IMR-90 (cell line): Measurements from ENCODE around the gene FBXL7. TPM values are rescaled to one million over a fixed set of nuclear protein-coding genes. Genes with fewer than 3 reads are reported as not detected.

Source experiments
- ATAC-seq: fragments of 200-7000 bp; cut with Tn5 transposase; 2 replicates; pipeline ENCODE4 v1.9.1; 2020; ENCODE audit warnings: low read depth, mild to moderate bottlenecking, moderate library complexity
- BruUV-seq: library from RNA; stranded (reverse); fragments of 400-500 nt; replicated peaks from 2 replicates; lab custom pipeline; 2021; lab: Mats Ljungman, UMichigan
- CTCF ChIA-PET: fragments of 300-600 bp; formaldehyde crosslinking; extraction: SDS; loops from one replicate; lab custom pipeline; 2021; ENCODE audit warnings: antibody characterized with exemption; lab: Yijun Ruan, JAX
- POLR2A ChIA-PET: fragments of 300-600 bp; sonication (Branson Sonifier 250); formaldehyde crosslinking; loops from one replicate; lab custom pipeline; 2022; ENCODE audit warnings: antibody characterized with exemption; ENCODE audit not compliant: unreplicated experiment; lab: Charles Lee
- DNase-seq: peaks from one replicate; pipeline ENCODE4 v3.0.0; 2013
- H2AFZ ChIP-seq: replicated peaks from 2 replicates; pipeline ENCODE3; 2013; ENCODE audit warnings: low read length, mild to moderate bottlenecking; ENCODE audit not compliant: poor library complexity
- H2AK5ac ChIP-seq: 2 replicates; pipeline ENCODE4 v1.6.1; 2013; ENCODE audit warnings: low read depth, low read length, inconsistent platforms
- H2AK9ac ChIP-seq: replicated peaks from 2 replicates; pipeline ENCODE3; 2013; ENCODE audit warnings: mild to moderate bottlenecking, low read depth, low read length, moderate library complexity; ENCODE audit not compliant: poor library complexity
- H2BK120ac ChIP-seq: 2 replicates; pipeline ENCODE4 v1.6.1; 2013; ENCODE audit warnings: low read depth, low read length, inconsistent platforms
- H2BK15ac ChIP-seq: 3 replicates; pipeline ENCODE4 v1.6.1; 2013; ENCODE audit warnings: low read depth, low read length, inconsistent platforms
- H2BK20ac ChIP-seq: 2 replicates; pipeline ENCODE4 v1.6.1; 2013; ENCODE audit warnings: low read depth, mild to moderate bottlenecking, inconsistent platforms, low read length, moderate library complexity
- H2BK5ac ChIP-seq: 2 replicates; pipeline ENCODE4 v1.6.1; 2013; ENCODE audit warnings: mild to moderate bottlenecking, low read depth, low read length, inconsistent platforms; ENCODE audit not compliant: poor library complexity, severe bottlenecking
- H3K14ac ChIP-seq: replicated peaks from 2 replicates; pipeline ENCODE4 v1.6.1; 2013; ENCODE audit warnings: low read depth, low read length, inconsistent platforms
- H3K18ac ChIP-seq: 2 replicates; pipeline ENCODE4 v1.6.1; 2013; ENCODE audit warnings: low read depth, low read length, control low read depth
- H3K23ac ChIP-seq: 2 replicates; pipeline ENCODE4 v1.6.1; 2013; ENCODE audit warnings: low read depth, low read length, inconsistent platforms
- H3K27ac ChIP-seq: 2 replicates; pipeline ENCODE4 v1.5.1; 2013; ENCODE audit warnings: mild to moderate bottlenecking, control low read depth, low read length; ENCODE audit not compliant: insufficient read depth
- H3K27me3 ChIP-seq: 2 replicates; pipeline ENCODE4 v1.6.1; 2013; ENCODE audit warnings: low read length; ENCODE audit not compliant: control insufficient read depth, insufficient read depth
- H3K36me3 ChIP-seq: 2 replicates; pipeline ENCODE4 v1.6.1; 2013; ENCODE audit warnings: low read length, mixed read lengths; ENCODE audit not compliant: control insufficient read depth, insufficient read depth
- H3K4ac ChIP-seq: 2 replicates; pipeline ENCODE4 v1.6.1; 2013; ENCODE audit warnings: low read depth, low read length, inconsistent platforms
- H3K4me1 ChIP-seq: 2 replicates; pipeline ENCODE4 v1.6.1; 2013; ENCODE audit warnings: low read length, mixed read lengths; ENCODE audit not compliant: control insufficient read depth, insufficient read depth
- H3K4me2 ChIP-seq: 2 replicates; pipeline ENCODE4 v1.6.1; 2013; ENCODE audit warnings: low read depth, mild to moderate bottlenecking, control low read depth, low read length, moderate library complexity
- H3K4me3 ChIP-seq: 2 replicates; pipeline ENCODE4 v1.5.1; 2013; ENCODE audit warnings: low read depth, mild to moderate bottlenecking, control low read depth, low read length, moderate library complexity; ENCODE audit not compliant: insufficient read depth
- H3K56ac ChIP-seq: 2 replicates; pipeline ENCODE4 v1.6.1; 2013; ENCODE audit warnings: low read length, inconsistent platforms; ENCODE audit not compliant: insufficient read depth; ENCODE audit errors: extremely low read depth
- H3K79me1 ChIP-seq, 2 experiments: 2 replicates each; pipeline ENCODE4 v1.6.1; 2013; ENCODE audit warnings: low read length in 2 of 2, inconsistent platforms in 1 of 2, low read depth in 1 of 2
- H3K9ac ChIP-seq: 2 replicates; pipeline ENCODE4 v1.6.1; 2013; ENCODE audit warnings: low read depth, low read length, control low read depth
- H3K9me1 ChIP-seq: 2 replicates; pipeline ENCODE4 v1.6.1; 2013; ENCODE audit warnings: low read length, inconsistent platforms; ENCODE audit not compliant: insufficient read depth
- H3K9me3 ChIP-seq: 2 replicates; pipeline ENCODE4 v1.6.1; 2013; ENCODE audit warnings: low read length; ENCODE audit not compliant: control insufficient read depth, insufficient read depth
- H4K20me1 ChIP-seq: 2 replicates; pipeline ENCODE4 v1.6.1; 2013; ENCODE audit warnings: low read length, inconsistent platforms; ENCODE audit not compliant: insufficient read depth
- H4K5ac ChIP-seq: 2 replicates; pipeline ENCODE4 v1.6.1; 2013; ENCODE audit warnings: mild to moderate bottlenecking, low read depth, low read length, control low read depth
- H4K8ac ChIP-seq, 2 experiments: 2 replicates each; pipeline ENCODE4 v1.6.1; 2013; ENCODE audit warnings: low read depth in 2 of 2, low read length in 2 of 2, control low read depth in 1 of 2, inconsistent platforms in 1 of 2
- H4K91ac ChIP-seq: 2 replicates; pipeline ENCODE4 v1.6.1; 2013; ENCODE audit warnings: low read depth, low read length, inconsistent platforms; ENCODE audit not compliant: insufficient read depth
- BHLHE40 ChIP-seq: fragments of 150-350 bp; IDR thresholded peaks from 2 replicates; pipeline ENCODE4 v1.6.1; 2016; ENCODE audit warnings: mild to moderate bottlenecking, low read depth, low read length
- CEBPB ChIP-seq: IDR thresholded peaks from 2 replicates; pipeline ENCODE4 v1.6.1; 2012; ENCODE audit warnings: low read depth, low read length, improper control_type of control experiment
- CHD1 ChIP-seq: IDR thresholded peaks from 2 replicates; pipeline ENCODE4 v1.6.1; 2012; ENCODE audit warnings: low read depth, low read length, improper control_type of control experiment
- CTCF ChIP-seq: conservative IDR thresholded peaks from 2 replicates; pipeline ENCODE4 v1.5.1; 2012; ENCODE audit warnings: mild to moderate bottlenecking, low read depth, low read length, improper control_type of control experiment
- ELK1 ChIP-seq: fragments of 150-350 bp; IDR thresholded peaks from 2 replicates; pipeline ENCODE4 v1.6.1; 2016; ENCODE audit warnings: low read depth, mild to moderate bottlenecking, low read length, moderate library complexity, borderline replicate concordance
- FOS ChIP-seq: fragments of 150-350 bp; IDR thresholded peaks from 2 replicates; pipeline ENCODE4 v1.6.1; 2016; ENCODE audit warnings: low read depth, low read length
- MAFK ChIP-seq: IDR thresholded peaks from 2 replicates; pipeline ENCODE4 v1.6.1; 2012; ENCODE audit warnings: low read depth, low read length, improper control_type of control experiment
- MAZ ChIP-seq: IDR thresholded peaks from 2 replicates; pipeline ENCODE4 v1.6.1; 2012; ENCODE audit warnings: low read depth, mild to moderate bottlenecking, low read length, improper control_type of control experiment, moderate library complexity, borderline replicate concordance
- MXI1 ChIP-seq: IDR thresholded peaks from 2 replicates; pipeline ENCODE4 v1.6.1; 2012; ENCODE audit warnings: low read depth, mild to moderate bottlenecking, low read length, moderate library complexity, borderline replicate concordance
- NFE2L2 ChIP-seq: fragments of 150-350 bp; IDR thresholded peaks from 2 replicates; pipeline ENCODE4 v1.6.1; 2016; ENCODE audit warnings: low read depth, mild to moderate bottlenecking, low read length
- POLR2A ChIP-seq: IDR thresholded peaks from 2 replicates; pipeline ENCODE4 v1.6.1; 2012; ENCODE audit warnings: mild to moderate bottlenecking, low read depth, low read length
- RAD21 ChIP-seq: IDR thresholded peaks from 2 replicates; pipeline ENCODE4 v1.6.1; 2012; ENCODE audit warnings: low read length, improper control_type of control experiment
- RCOR1 ChIP-seq: IDR thresholded peaks from 2 replicates; pipeline ENCODE4 v1.6.1; 2012; ENCODE audit warnings: mild to moderate bottlenecking, low read length, improper control_type of control experiment; ENCODE audit not compliant: insufficient replicate concordance
- RFX5 ChIP-seq: IDR thresholded peaks from 2 replicates; pipeline ENCODE4 v1.8.0; 2012; ENCODE audit warnings: low read depth, mild to moderate bottlenecking, low read length, moderate library complexity
- SMC3 ChIP-seq: fragments of 150-350 bp; IDR thresholded peaks from 2 replicates; pipeline ENCODE4 v1.6.1; 2016; ENCODE audit warnings: low read depth, mild to moderate bottlenecking, antibody characterized with exemption, low read length, moderate library complexity
- USF2 ChIP-seq: fragments of 150-350 bp; IDR thresholded peaks from 2 replicates; pipeline ENCODE4 v1.6.1; 2017; ENCODE audit warnings: mild to moderate bottlenecking, antibody characterized with exemption, low read length, low read depth
- dilution Hi-C: fragments of 300-500 bp; cut with HindIII; formaldehyde crosslinking; loops from one replicate; pipeline ENCODE4 v1.14.3; 2018; ENCODE audit warnings: low sequenced_read_pairs; ENCODE audit not compliant: unreplicated experiment
- in situ Hi-C: fragments of 300-500 bp; cut with MboI; formaldehyde crosslinking; loops from 3 replicates; pipeline ENCODE4 v1.14.3; 2019; ENCODE audit warnings: low sequenced_read_pairs, inconsistent platforms, mixed read lengths
- intact Hi-C: fragments of 100-400 bp; cut with micrococcal nuclease; formaldehyde crosslinking; loops from 2 replicates; pipeline ENCODE4 v1.10.0; 2022
- polyA plus RNA-seq, 3 experiments: library from polyadenylated mRNA; depleted of rRNA; stranded (reverse); fragments of >200 nt; gene quantifications; 2 replicates each; pipeline ENCODE4 v1.2.3, GENCODE V29; 2012; ENCODE audit warnings: low replicate concordance in 1 of 3
- total RNA-seq: library from RNA; depleted of rRNA; stranded (reverse); fragments of >200 nt; gene quantifications from 2 replicates; pipeline ENCODE4 v1.2.3, GENCODE V29; 2012

FBXL7 gene
- total and polyA plus RNA-seq, 2 of the 4 experiments (the other 2 are of a cell fraction): 4.1 to 10.2 TPM

GRCh38 chr5:15566789-15567188 lies 66.8 kb downstream of the FBXL7 start:
- dilution Hi-C loops: no loop called here
- no peak overlapping the region for H4K8ac ChIP-seq
- no peak overlapping the region for H2AK5ac ChIP-seq

More at GRCh38 chr5:15566789-15567188, 66.8 kb downstream of the FBXL7 start:
- no peak overlapping the region for H3K4me3 ChIP-seq
- ChIA-PET POLR2A (no interaction called here), CTCF (no interaction called here)
- no peak overlapping the region for H2BK20ac ChIP-seq
- H3K4ac ChIP-seq: no peak overlapping the region
- H2BK120ac ChIP-seq: no peak overlapping the region
- in situ Hi-C loops: no loop called here
- H3K4me2 ChIP-seq: no peak overlapping the region
- intact Hi-C loops: no loop called here
- no peak overlapping the region for H3K9ac ChIP-seq
- H4K5ac ChIP-seq: no peak overlapping the region
- no peak overlapping the region for H2BK5ac ChIP-seq
- H3K23ac ChIP-seq: no peak overlapping the region
- no peaks in the 10 kb centered on the region for H3K27me3 ChIP-seq
- no TSS peak for BruUV-seq
- H3K27ac ChIP-seq: no peak overlapping the region
- no peaks in the 10 kb centered on the region for H3K36me3 ChIP-seq
- no peak overlapping the region for H2AK9ac ChIP-seq
- ATAC-seq (no peak), DNase-seq (no peak)
- H3K9me1 ChIP-seq: peaks cover 3% of the 10 kb centered on the region; the same call in 1 of the 2 replicates
- TF ChIP-seq MAFK (no peak), MAZ (no peak), NFE2L2 (no peak), RFX5 (no peak), SMC3 (no peak), RAD21 (no peak), POLR2A (no peak), RCOR1 (no peak), CHD1 (no peak), BHLHE40 (no peak), CTCF (no peak), FOS (no peak), ELK1 (no peak), USF2 (no peak), CEBPB (no peak), MXI1 (no peak)
- no peak overlapping the region for H2AFZ ChIP-seq
- no peaks in the 10 kb centered on the region for H4K20me1 ChIP-seq
- H3K14ac ChIP-seq: no peak overlapping the region
- no peaks in the 10 kb centered on the region for H3K9me3 ChIP-seq
- H2BK15ac ChIP-seq: no peak overlapping the region
- no peaks in the 10 kb centered on the region for H3K4me1 ChIP-seq
- no peak overlapping the region for H3K56ac ChIP-seq
- no peak overlapping the region for H4K91ac ChIP-seq
- peaks cover 11 to 14% of the 10 kb centered on the region in 2 experiments; a peak in 2 of 4 replicates for H3K79me1 ChIP-seq
- no peak overlapping the region for H3K18ac ChIP-seq
